ENCODE measurements around the gene CDYL. TPM values are rescaled to one million over a fixed set of nuclear protein-coding genes. Genes with fewer than 3 reads are reported as not detected.

The CDYL gene
- polyA plus RNA-seq, 1 of the 3 experiments (the other 2 are of a cell fraction): 13.3 TPM

DNA sequence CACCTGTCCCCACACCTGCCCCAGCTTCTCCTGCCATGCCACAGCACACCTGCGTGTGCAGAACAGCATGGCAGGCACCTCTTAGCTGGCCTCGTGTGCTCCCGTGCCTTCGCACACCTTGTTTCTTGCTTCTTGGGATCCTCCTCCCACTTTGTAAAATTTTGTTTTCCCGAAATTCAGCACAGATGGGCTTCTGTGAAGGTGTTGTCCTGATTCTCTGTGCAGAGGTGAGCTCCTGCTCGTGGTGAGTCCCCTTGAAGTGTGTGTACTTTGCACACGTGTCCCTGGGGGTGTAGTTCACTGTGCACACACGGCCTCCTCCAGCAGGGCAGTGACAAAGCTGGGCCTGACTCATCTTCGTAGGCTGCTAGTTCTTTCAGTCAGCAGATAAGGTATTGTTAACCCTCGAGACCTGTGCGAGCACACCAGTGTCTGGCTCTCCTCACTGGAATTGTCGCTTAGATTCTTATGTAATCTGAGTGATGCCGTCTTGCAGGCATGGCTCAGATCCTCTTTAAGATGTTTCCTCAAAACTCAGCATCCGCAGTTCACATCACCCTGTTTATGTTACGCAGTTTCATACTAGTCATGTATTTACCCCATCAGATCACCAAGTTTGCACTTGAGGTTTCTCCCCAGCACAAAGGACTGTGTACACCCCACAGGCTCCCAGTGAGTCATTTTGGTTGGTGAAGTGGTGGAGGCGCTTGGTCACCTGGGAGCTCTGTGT lies 77.7 kb downstream of the CDYL start:
- Histone ChIP-seq H3K9me2 (no peaks in the 10 kb centered on the region), H3K4me3 (ENCODE audit: low read depth in 2 of 2, low read length in 1 of 2) (no peak overlapping the region), H3K36me3 (replicated peaks in 1 of 2; ENCODE audit: control insufficient read depth in 1 of 2, insufficient read depth in 2 of 2, low read length in 1 of 2) (no peaks in the 10 kb centered on the region), H2AFZ (ENCODE audit: low read depth) (no peak overlapping the region), H3K4me1 (ENCODE audit: control insufficient read depth in 1 of 2, insufficient read depth in 2 of 2, low read depth in 1 of 2, low read length in 1 of 2) (peaks cover 0 to 1% of the 10 kb centered on the region in 2 experiments; a peak in 1 of 4 replicates), H3K79me2 (ENCODE audit: insufficient read depth) (peaks cover 57% of the 10 kb centered on the region), H3K9ac (no peak overlapping the region), H3K27ac (ENCODE audit: low read depth in 2 of 2, low read length in 1 of 2) (no peak overlapping the region), H3K4me2 (no peak overlapping the region), H3K27me3 (ENCODE audit: insufficient read depth) (no peaks in the 10 kb centered on the region), H3F3A (replicated peaks; ENCODE audit: insufficient read depth) (no peaks in the 10 kb centered on the region), H4K20me1 (ENCODE audit: insufficient read depth) (peaks cover 61% of the 10 kb centered on the region), H3K9me3 (no peaks in the 10 kb centered on the region)
- DNase-seq: no peak
- ChIA-PET CTCF (interaction anchor here (1.2 kb wide), 1 partner anchor 1843 kb away, joined by 3 read pairs; no protein-coding TSS in a partner anchor), POLR2A (no interaction called here)
- WGBS (ENCODE audit: low lambda C conversion rate): 83% methylated on average over 16 of the region's 16 CpGs
- TF ChIP-seq POLR2AphosphoS5 (IDR thresholded peaks at IDR 0.05; ENCODE audit: low read depth, low read length) (no peak), EZH2phosphoT487 (IDR thresholded peaks at IDR 0.05; ENCODE audit: borderline replicate concordance, low read depth) (no peak), NFIC (IDR thresholded peaks at IDR 0.05; ENCODE audit: borderline replicate concordance) (no peak), YY1 (IDR thresholded peaks at IDR 0.05; ENCODE audit: low read depth) (no peak), SIN3A (IDR thresholded peaks at IDR 0.05; ENCODE audit: borderline replicate concordance, low read depth, low read length) (no peak), RAD21 (IDR thresholded peaks at IDR 0.05; ENCODE audit: low read length) (no peak), EP300 (IDR thresholded peaks at IDR 0.05; ENCODE audit: borderline replicate concordance in 1 of 2, low read depth in 1 of 2, low read length in 1 of 2) (no peak), RXRA (IDR thresholded peaks at IDR 0.05; ENCODE audit: borderline replicate concordance, low read depth) (no peak), TAF1 (IDR thresholded peaks at IDR 0.05; ENCODE audit: borderline replicate concordance, low read depth, low read length) (no peak), SMC3 (IDR thresholded peaks at IDR 0.05; ENCODE audit: low read depth, low read length) (no peak)
- TF ChIP-seq, protein P1, sequence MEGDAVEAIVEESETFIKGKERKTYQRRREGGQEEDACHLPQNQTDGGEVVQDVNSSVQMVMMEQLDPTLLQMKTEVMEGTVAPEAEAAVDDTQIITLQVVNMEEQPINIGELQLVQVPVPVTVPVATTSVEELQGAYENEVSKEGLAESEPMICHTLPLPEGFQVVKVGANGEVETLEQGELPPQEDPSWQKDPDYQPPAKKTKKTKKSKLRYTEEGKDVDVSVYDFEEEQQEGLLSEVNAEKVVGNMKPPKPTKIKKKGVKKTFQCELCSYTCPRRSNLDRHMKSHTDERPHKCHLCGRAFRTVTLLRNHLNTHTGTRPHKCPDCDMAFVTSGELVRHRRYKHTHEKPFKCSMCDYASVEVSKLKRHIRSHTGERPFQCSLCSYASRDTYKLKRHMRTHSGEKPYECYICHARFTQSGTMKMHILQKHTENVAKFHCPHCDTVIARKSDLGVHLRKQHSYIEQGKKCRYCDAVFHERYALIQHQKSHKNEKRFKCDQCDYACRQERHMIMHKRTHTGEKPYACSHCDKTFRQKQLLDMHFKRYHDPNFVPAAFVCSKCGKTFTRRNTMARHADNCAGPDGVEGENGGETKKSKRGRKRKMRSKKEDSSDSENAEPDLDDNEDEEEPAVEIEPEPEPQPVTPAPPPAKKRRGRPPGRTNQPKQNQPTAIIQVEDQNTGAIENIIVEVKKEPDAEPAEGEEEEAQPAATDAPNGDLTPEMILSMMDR (IDR thresholded peaks at IDR 0.05): no peak

DNA sequence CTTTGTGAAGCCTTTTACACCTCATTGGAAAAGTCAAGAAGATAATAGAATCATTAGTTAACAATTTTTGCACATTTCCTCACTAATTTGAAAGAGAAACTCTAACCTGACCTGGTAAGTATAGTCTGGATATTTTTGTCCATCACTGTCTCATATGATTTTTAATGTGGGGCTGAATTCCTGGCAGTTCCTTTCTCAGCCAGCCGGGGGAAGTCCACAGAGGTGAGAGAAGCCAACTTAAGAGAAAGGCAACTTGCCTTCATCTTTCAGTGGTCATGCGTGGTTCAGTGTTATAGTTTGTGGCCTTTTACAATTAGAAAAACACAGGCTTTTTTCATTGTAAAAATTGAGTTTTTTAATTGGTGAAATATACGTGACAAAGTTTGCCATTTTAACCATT lies 80.6 kb downstream of the CDYL start:
- no peaks in the 10 kb centered on the region for H3K9me3 ChIP-seq
- no peak overlapping the region for H2AFZ ChIP-seq (ENCODE audit: low read depth)
- no peak for TF ChIP-seq TAF1 (IDR thresholded peaks at IDR 0.05; ENCODE audit: borderline replicate concordance, low read depth, low read length)
- TF ChIP-seq, protein P2, sequence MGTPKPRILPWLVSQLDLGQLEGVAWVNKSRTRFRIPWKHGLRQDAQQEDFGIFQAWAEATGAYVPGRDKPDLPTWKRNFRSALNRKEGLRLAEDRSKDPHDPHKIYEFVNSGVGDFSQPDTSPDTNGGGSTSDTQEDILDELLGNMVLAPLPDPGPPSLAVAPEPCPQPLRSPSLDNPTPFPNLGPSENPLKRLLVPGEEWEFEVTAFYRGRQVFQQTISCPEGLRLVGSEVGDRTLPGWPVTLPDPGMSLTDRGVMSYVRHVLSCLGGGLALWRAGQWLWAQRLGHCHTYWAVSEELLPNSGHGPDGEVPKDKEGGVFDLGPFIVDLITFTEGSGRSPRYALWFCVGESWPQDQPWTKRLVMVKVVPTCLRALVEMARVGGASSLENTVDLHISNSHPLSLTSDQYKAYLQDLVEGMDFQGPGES (IDR thresholded peaks at IDR 0.05; ENCODE audit: low read depth, low read length): no peak
- TF ChIP-seq EZH2phosphoT487 (IDR thresholded peaks at IDR 0.05; ENCODE audit: borderline replicate concordance, low read depth): no peak
- no peak for TF ChIP-seq RFX5 (IDR thresholded peaks at IDR 0.05; ENCODE audit: low read length)
- no peak overlapping the region for H3K4me3 ChIP-seq (ENCODE audit: low read depth in 2 of 2, low read length in 1 of 2)
- H3K27ac ChIP-seq (ENCODE audit: low read depth in 2 of 2, low read length in 1 of 2): no peak overlapping the region
- ChIA-PET POLR2A (no interaction called here), CTCF (interaction anchor here (1.0 to 1.8 kb wide), 2 partner anchors 9 to 42 kb away, joined by 3 to 6 read pairs; no protein-coding TSS in a partner anchor)
- peaks cover 45% of the 10 kb centered on the region for H3K79me2 ChIP-seq (ENCODE audit: insufficient read depth)
- no peaks in the 10 kb centered on the region for H3K9me2 ChIP-seq
- peak; percentile 16 for DNase-seq
- H4K20me1 ChIP-seq (ENCODE audit: insufficient read depth): peaks cover 46% of the 10 kb centered on the region; the same call in 1 of the 2 replicates
- H3K9ac ChIP-seq: no peak overlapping the region
- 92% methylated on average over 3 of the region's 3 CpGs for WGBS (ENCODE audit: low lambda C conversion rate)
- no peaks in the 10 kb centered on the region for H3F3A ChIP-seq (replicated peaks; ENCODE audit: insufficient read depth)
- H3K36me3 ChIP-seq (replicated peaks in 1 of 2; ENCODE audit: control insufficient read depth in 1 of 2, insufficient read depth in 2 of 2, low read length in 1 of 2): no peaks in the 10 kb centered on the region
- H3K27me3 ChIP-seq (ENCODE audit: insufficient read depth): no peaks in the 10 kb centered on the region
- H3K4me1 ChIP-seq (ENCODE audit: control insufficient read depth in 1 of 2, insufficient read depth in 2 of 2, low read depth in 1 of 2, low read length in 1 of 2): no peaks in the 10 kb centered on the region; a peak in 1 of 4 replicates
- no peak overlapping the region for H3K4me2 ChIP-seq
